AG04450 (cell line): ENCODE data around the gene SYT10. TPM values are rescaled to one million over a fixed set of nuclear protein-coding genes. Genes with fewer than 3 reads are reported as not detected.
"Not testable (repeated sequence)": the region's sequence is repeated elsewhere in the genome, so short reads cannot be mapped to it uniquely, and the experiment has no call there.

Source experiments
- CTCF ChIA-PET: fragments of 300-600, 350-600 bp; formaldehyde crosslinking; extraction: SDS; loops from one replicate; lab custom pipeline; 2022; ENCODE audit warnings: antibody characterized with exemption, inconsistent platforms; lab: Charles Lee
- POLR2A ChIA-PET: fragments of 350-600 bp; formaldehyde crosslinking; extraction: SDS; loops from one replicate; lab custom pipeline; 2021; ENCODE audit warnings: antibody characterized with exemption, inconsistent platforms; lab: Yijun Ruan, JAX
- DNase-seq: peaks from one replicate; pipeline ENCODE4 v3.0.0-alpha.2; 2011; ENCODE audit warnings: low read depth, low spot score
- H3K27ac ChIP-seq: one replicate; pipeline ENCODE4 v1.5.1; 2012; ENCODE audit warnings: low read depth, low read length, control low read depth
- H3K27me3 ChIP-seq: one replicate; pipeline ENCODE4 v1.6.0; 2012; ENCODE audit warnings: low read length; ENCODE audit not compliant: control insufficient read depth, insufficient read depth
- H3K4me3 ChIP-seq: 2 replicates; pipeline ENCODE4 v1.5.1; 2011; ENCODE audit warnings: mild to moderate bottlenecking, low read depth, low read length, control low read depth
- H3K9me3 ChIP-seq: 2 replicates; pipeline ENCODE4 v1.5.1; 2012; ENCODE audit warnings: low read length; ENCODE audit not compliant: control insufficient read depth, insufficient read depth
- polyA plus RNA-seq: library from polyadenylated mRNA; depleted of rRNA; stranded (reverse); fragments of >200 nt; gene quantifications from 2 replicates; pipeline ENCODE4 v1.2.3, GENCODE V29; 2011
- TF ChIP-seq, protein P1 (sequence below): IDR thresholded peaks from 2 replicates; pipeline ENCODE4 v1.5.1; 2011; ENCODE audit warnings: low read depth, low read length, control low read depth, inconsistent platforms

Gene SYT10
- polyA plus RNA-seq, 1 experiment = not detected

DNA sequence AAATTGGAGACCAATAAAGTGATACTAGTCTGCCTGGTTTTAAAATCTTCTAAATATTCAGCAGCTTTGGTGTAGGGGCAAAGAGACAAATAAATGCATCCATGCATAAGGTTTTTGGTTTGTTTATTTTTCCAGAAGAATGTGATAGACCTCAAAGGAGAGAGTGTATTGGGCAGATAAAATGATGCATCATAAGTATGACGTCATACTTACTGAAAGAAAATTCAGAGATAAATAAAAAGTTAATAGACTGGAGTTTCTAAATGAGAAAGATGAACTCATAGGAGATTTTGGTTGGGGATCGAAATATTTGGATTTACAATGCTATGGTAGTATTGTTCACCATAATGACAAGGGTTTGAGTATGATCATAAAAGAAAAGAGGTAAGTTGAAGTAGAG is 10.2 kb downstream of the SYT10 start:
- ChIA-PET CTCF (no interaction called here), POLR2A (no interaction called here)
- Histone ChIP-seq H3K27ac (no peak overlapping the region), H3K9me3 (peaks cover 4% of the 10 kb centered on the region; the same call in 1 of the 2 replicates), H3K4me3 (no peak overlapping the region), H3K27me3 (no peaks in the 10 kb centered on the region)
- TF ChIP-seq, protein P1, sequence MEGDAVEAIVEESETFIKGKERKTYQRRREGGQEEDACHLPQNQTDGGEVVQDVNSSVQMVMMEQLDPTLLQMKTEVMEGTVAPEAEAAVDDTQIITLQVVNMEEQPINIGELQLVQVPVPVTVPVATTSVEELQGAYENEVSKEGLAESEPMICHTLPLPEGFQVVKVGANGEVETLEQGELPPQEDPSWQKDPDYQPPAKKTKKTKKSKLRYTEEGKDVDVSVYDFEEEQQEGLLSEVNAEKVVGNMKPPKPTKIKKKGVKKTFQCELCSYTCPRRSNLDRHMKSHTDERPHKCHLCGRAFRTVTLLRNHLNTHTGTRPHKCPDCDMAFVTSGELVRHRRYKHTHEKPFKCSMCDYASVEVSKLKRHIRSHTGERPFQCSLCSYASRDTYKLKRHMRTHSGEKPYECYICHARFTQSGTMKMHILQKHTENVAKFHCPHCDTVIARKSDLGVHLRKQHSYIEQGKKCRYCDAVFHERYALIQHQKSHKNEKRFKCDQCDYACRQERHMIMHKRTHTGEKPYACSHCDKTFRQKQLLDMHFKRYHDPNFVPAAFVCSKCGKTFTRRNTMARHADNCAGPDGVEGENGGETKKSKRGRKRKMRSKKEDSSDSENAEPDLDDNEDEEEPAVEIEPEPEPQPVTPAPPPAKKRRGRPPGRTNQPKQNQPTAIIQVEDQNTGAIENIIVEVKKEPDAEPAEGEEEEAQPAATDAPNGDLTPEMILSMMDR = no peak
- no peak for DNase-seq

DNA sequence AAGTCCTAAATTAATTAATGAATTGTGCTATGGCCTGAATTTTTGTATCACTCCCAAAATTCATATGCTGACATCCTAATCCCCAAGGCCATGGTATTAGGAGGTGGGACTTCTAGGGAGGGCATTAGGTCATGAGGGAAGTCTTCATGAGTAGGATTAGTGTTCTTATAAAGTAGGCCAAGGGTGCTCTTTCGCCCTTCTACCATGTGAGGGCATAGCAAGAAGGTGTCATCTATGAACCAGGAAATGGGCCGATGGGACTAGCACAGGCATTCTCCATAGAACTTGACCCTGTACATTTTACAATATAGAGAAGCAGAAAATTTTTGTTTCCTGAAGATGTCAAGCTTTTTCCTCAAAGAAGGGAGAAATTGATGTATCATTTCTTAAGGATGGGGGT is 12.5 kb downstream of the SYT10 start:
- DNase-seq = no peak
- TF ChIP-seq, protein P1 = no peak
- POLR2A ChIA-PET = no interaction called here
- H3K27me3 ChIP-seq = no peaks in the 10 kb centered on the region
- H3K4me3 ChIP-seq = no peak overlapping the region
- H3K27ac ChIP-seq = no peak overlapping the region
- H3K9me3 ChIP-seq = peaks cover 4% of the 10 kb centered on the region; the same call in 1 of the 2 replicates
- CTCF ChIA-PET = no interaction called here

DNA sequence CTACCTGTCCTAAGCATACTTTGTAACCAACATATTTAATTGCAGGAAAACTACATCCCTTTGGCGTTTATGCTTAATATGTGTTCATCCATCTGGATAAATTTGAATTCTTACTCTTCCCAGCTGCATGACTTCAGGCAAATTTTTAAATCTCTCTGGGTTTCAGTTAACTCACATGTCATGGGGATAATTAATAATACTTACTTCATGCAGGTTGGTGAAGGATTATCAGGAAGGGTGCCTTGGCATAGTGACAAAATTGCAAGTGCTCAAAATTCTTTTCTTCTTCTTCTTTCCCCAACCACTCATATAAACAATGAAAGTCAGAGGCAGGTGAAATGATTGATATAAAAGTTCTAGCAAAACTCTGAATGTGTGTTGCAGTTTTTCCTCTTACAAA is 15.9 kb downstream of the SYT10 start:
- POLR2A ChIA-PET = no interaction called here
- Histone ChIP-seq H3K4me3 (no peak overlapping the region), H3K9me3 (peaks cover 4% of the 10 kb centered on the region; the same call in 1 of the 2 replicates), H3K27ac (no peak overlapping the region), H3K27me3 (no peaks in the 10 kb centered on the region)
- TF ChIP-seq, protein P1 = no peak
- CTCF ChIA-PET = no interaction called here
- no peak for DNase-seq

DNA sequence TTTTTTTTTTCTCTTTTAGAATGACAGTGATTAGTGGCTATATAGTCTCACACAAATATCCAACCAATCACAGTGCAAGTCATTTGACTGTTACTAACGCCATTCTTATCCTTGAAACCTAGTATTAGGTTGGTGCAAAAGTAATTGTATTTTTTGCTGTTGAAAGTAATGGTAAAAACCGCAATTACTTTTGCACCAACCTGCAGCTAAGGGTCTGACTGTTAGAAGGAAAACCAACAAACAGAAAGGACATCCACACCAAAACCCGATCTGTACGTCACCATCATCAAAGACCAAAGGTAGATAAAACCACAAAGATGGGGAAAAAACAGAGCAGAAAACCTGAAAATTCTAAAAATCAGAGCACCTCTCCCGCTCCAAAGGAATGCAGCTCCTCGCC is 27.2 kb downstream of the SYT10 start:
- DNase-seq, POLR2A ChIA-PET, H3K27me3 ChIP-seq, CTCF ChIA-PET, H3K4me3 ChIP-seq, H3K27ac ChIP-seq, H3K9me3 ChIP-seq: not testable (repeated sequence)

DNA sequence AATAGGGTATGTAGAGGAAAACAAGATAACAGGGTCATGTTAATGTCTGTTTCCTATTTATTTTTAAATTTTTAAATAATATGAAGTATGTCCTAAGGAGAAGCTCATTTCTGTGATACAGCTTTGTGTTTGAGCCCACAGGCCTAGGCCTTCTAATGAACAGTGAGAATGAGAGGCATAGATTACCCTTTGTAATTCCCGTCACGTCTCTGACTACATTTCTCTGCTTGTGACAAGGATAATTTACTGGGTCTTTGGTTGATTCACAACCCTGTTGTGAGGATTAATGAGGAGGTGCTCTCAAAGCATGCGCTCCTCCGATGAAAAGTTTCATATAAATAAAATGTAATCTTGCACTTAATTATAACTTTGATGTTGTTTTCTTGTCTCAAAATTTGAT is 56.1 kb downstream of the SYT10 start:
- no peak overlapping the region for H3K27ac ChIP-seq
- H3K4me3 ChIP-seq = no peak overlapping the region
- DNase-seq = no peak
- H3K27me3 ChIP-seq = no peaks in the 10 kb centered on the region
- CTCF ChIA-PET = no interaction called here
- peaks cover 9% of the 10 kb centered on the region; the same call in 1 of the 2 replicates for H3K9me3 ChIP-seq
- TF ChIP-seq, protein P1 = no peak
- POLR2A ChIA-PET = interaction anchor here (0.6 kb wide), 1 partner anchor 586 kb away, joined by 4 read pairs; no protein-coding TSS in a partner anchor
